Measurements from ENCODE around the gene CYGB.

Gene CYGB

GRCh38 chr17:76549539-76549938 lies 12.0 kb upstream of the CYGB start:
- no peak for TF ChIP-seq POLR2AphosphoS5 (IDR thresholded peaks at IDR 0.05; ENCODE audit: borderline replicate concordance, low read depth, low read length)
- TF ChIP-seq EZH2 (IDR thresholded peaks at IDR 0.05) = no peak
- no peak for TF ChIP-seq FOXP2 (optimal IDR thresholded peaks at IDR 0.05; ENCODE audit: control extremely low read depth, extremely low read length, insufficient read depth)
- no peak overlapping the region for H3K9ac ChIP-seq (ENCODE audit: insufficient read length)
- no peak overlapping the region for H3K4me3 ChIP-seq
- no peaks in the 10 kb centered on the region for H3K36me3 ChIP-seq (ENCODE audit: insufficient read depth, low read length)
- H3K9me3 ChIP-seq (ENCODE audit: low read depth, low read length) = no peaks in the 10 kb centered on the region
- no peak overlapping the region for H3K27ac ChIP-seq
- DNase-seq (ENCODE audit: low read depth, low spot score) = no peak

GRCh38 chr17:76549215-76549518 lies 11.7 kb upstream of the CYGB start:
- no peak overlapping the region for H3K9ac ChIP-seq (ENCODE audit: insufficient read length)
- DNase-seq (ENCODE audit: low read depth, low spot score) = no peak
- 0 out of 2 replicates have a peak overlapping the region, but pooled peaks have one; percentile 19 for H3K27ac ChIP-seq
- H3K36me3 ChIP-seq (ENCODE audit: insufficient read depth, low read length) = no peaks in the 10 kb centered on the region
- H3K9me3 ChIP-seq (ENCODE audit: low read depth, low read length) = no peaks in the 10 kb centered on the region
- H3K4me3 ChIP-seq = no peak overlapping the region
- TF ChIP-seq POLR2AphosphoS5 (IDR thresholded peaks at IDR 0.05; ENCODE audit: borderline replicate concordance, low read depth, low read length) (no peak), EZH2 (IDR thresholded peaks at IDR 0.05) (no peak), FOXP2 (optimal IDR thresholded peaks at IDR 0.05; ENCODE audit: control extremely low read depth, extremely low read length, insufficient read depth) (no peak)

DNA sequence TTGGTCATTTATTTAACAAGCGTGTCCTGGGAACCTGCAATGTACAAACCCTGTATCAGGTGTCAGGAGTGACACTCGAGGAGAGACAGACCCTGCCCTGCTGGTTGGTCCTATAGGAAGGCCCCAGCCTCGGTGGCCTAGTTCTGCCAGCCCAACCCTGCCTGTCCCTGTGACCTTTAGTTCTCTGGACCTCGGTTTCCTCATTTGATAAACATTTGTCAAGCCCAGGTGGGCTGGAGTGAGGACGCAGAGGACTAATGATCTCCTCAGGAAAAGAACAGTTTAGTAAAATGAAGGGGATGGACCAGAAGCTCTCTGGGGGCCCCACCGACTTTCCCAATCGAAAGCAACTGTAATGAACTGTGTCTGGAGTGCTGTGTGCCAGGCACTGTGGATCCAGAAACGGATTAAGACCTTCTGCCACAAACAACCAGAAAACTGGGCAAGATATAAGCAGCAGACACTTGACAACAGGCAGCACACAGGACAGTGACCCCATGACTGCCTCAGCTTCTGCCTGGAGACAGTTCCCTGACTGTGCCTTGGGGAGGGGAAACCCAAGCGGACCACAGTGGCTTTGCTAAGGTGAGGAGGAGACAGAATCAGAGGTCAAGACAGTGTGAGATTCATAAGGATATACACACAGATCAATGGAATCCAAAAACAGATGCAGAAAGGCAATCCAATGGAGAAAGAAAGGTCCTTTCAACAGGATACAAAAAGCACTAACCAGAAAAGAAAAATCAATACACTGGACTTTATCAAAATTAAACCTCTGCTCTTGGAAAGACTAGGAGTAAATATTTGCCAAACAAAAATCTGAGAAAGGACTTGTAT lies 11.1 kb upstream of the CYGB start:
- Histone ChIP-seq H3K4me3 (no peak overlapping the region), H3K36me3 (ENCODE audit: insufficient read depth, low read length) (no peaks in the 10 kb centered on the region), H3K9me3 (ENCODE audit: low read depth, low read length) (no peaks in the 10 kb centered on the region), H3K9ac (ENCODE audit: insufficient read length) (no peak overlapping the region), H3K27ac (0 out of 2 replicates have a peak overlapping the region, but pooled peaks have one; percentile 19)
- no peak for DNase-seq (ENCODE audit: low read depth, low spot score)
- TF ChIP-seq FOXP2 (optimal IDR thresholded peaks at IDR 0.05; ENCODE audit: control extremely low read depth, extremely low read length, insufficient read depth) (no peak), POLR2AphosphoS5 (IDR thresholded peaks at IDR 0.05; ENCODE audit: borderline replicate concordance, low read depth, low read length) (no peak), EZH2 (IDR thresholded peaks at IDR 0.05) (no peak)

DNA sequence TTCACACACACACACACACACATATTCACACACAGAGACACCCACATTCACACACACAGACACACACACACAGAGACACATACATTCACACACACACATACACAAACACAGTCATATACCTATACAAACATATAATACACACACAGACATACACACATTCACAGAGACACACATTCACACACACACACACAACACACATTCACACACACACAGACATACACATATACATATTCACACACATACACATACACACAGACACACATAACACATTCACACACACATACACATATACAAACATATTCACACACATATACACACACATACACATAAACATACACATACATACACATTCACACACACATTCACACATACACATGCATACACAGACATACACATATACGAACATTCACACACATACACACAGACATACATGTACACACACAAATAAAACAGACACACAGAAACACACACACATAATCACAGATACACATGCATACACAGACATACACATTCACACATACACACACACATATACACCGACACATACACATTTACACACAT lies 10.2 kb upstream of the CYGB start:
- TF ChIP-seq POLR2AphosphoS5 (IDR thresholded peaks at IDR 0.05; ENCODE audit: borderline replicate concordance, low read depth, low read length) (no peak), FOXP2 (optimal IDR thresholded peaks at IDR 0.05; ENCODE audit: control extremely low read depth, extremely low read length, insufficient read depth) (no peak), EZH2 (IDR thresholded peaks at IDR 0.05) (no peak)
- DNase-seq (ENCODE audit: low read depth, low spot score) = no peak
- no peaks in the 10 kb centered on the region for H3K36me3 ChIP-seq (ENCODE audit: insufficient read depth, low read length)
- H3K9me3 ChIP-seq (ENCODE audit: low read depth, low read length) = no peaks in the 10 kb centered on the region
- no peak overlapping the region for H3K4me3 ChIP-seq
- no peak overlapping the region for H3K9ac ChIP-seq (ENCODE audit: insufficient read length)
- H3K27ac ChIP-seq = no peak overlapping the region

DNA sequence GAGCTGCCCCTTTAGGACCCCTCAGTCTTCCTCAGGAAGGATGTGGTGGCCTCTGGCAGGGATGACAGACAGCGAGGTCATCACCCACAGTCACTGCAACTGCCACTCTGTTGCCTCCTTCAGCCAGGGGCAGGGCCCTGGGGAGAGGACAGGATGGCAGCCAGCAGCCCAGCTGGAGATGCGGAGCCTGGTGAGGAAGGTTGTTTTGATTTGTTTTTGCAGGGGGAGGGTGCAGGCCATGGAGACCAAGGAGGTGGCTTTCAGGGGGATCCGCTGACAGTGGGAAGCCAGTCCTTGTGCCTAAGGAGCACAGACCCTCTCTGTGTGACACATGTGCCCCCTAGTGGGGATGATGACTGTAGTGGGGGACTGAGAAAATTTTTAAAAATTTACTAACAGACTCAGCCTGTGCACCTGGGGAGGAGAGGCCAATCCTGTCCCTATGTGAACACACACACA lies 9.7 kb upstream of the CYGB start:
- Histone ChIP-seq H3K9me3 (ENCODE audit: low read depth, low read length) (no peaks in the 10 kb centered on the region), H3K4me3 (no peak overlapping the region), H3K36me3 (ENCODE audit: insufficient read depth, low read length) (no peaks in the 10 kb centered on the region), H3K27ac (no peak overlapping the region), H3K9ac (ENCODE audit: insufficient read length) (no peak overlapping the region)
- TF ChIP-seq FOXP2 (optimal IDR thresholded peaks at IDR 0.05; ENCODE audit: control extremely low read depth, extremely low read length, insufficient read depth) (no peak), POLR2AphosphoS5 (IDR thresholded peaks at IDR 0.05; ENCODE audit: borderline replicate concordance, low read depth, low read length) (no peak), EZH2 (IDR thresholded peaks at IDR 0.05) (no peak)
- DNase-seq (ENCODE audit: low read depth, low spot score) = peak; percentile 57

GRCh38 chr17:76546556-76547182 lies 9.2 kb upstream of the CYGB start:
- H3K4me3 ChIP-seq = peak overlapping the region; percentile 10; the same call in 1 of the 2 replicates

DNA sequence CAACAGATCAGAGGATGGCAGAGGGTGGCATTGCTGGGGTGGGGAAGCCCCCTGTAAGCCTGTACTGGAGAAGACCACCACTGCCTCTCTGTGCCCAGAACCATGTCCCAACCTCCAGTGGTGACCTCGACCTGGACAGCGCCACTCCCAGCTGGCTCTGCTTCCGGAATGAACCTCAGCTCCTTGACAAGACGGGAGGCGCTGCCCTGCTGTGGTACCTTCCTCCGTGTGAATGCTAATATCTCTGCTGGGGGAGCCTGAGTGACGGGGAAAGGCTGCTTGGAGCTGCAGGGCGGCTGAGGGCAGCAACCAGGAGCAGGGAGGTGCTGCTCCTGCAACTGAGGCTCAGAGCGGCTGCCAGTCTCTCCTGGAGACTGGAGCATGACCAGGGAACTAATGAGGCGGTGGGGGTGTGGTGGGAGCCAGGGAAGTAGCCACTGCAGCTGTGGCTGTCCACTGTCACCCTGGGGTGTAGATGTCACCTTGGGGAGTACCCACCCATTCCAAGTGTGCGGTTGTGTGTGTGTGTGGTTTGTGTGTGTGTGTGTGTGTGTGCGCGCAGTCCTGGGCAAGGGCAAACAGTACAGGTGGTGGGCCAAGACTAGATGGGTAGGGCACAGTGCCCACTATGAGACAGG lies 8.5 kb upstream of the CYGB start:
- TF ChIP-seq POLR2AphosphoS5 (IDR thresholded peaks at IDR 0.05; ENCODE audit: borderline replicate concordance, low read depth, low read length) = no peak
- TF ChIP-seq FOXP2 (optimal IDR thresholded peaks at IDR 0.05; ENCODE audit: control extremely low read depth, extremely low read length, insufficient read depth) = no peak
- no peak for TF ChIP-seq EZH2 (IDR thresholded peaks at IDR 0.05)
- no peak overlapping the region for H3K9ac ChIP-seq (ENCODE audit: insufficient read length)
- H3K9me3 ChIP-seq (ENCODE audit: low read depth, low read length) = no peaks in the 10 kb centered on the region
- DNase-seq (ENCODE audit: low read depth, low spot score) = no peak
- no peak overlapping the region for H3K4me3 ChIP-seq
- H3K36me3 ChIP-seq (ENCODE audit: insufficient read depth, low read length) = no peaks in the 10 kb centered on the region
- H3K27ac ChIP-seq = no peak overlapping the region

More at GRCh38 chr17:76546556-76547182, 9.2 kb upstream of the CYGB start:
- Histone ChIP-seq H3K27ac (no peak overlapping the region), H3K36me3 (ENCODE audit: insufficient read depth, low read length) (no peaks in the 10 kb centered on the region), H3K9ac (ENCODE audit: insufficient read length) (no peak overlapping the region), H3K9me3 (ENCODE audit: low read depth, low read length) (no peaks in the 10 kb centered on the region)
- no peak for TF ChIP-seq POLR2AphosphoS5 (IDR thresholded peaks at IDR 0.05; ENCODE audit: borderline replicate concordance, low read depth, low read length)
- no peak for TF ChIP-seq EZH2 (IDR thresholded peaks at IDR 0.05)
- no peak for TF ChIP-seq FOXP2 (optimal IDR thresholded peaks at IDR 0.05; ENCODE audit: control extremely low read depth, extremely low read length, insufficient read depth)
- DNase-seq (ENCODE audit: low read depth, low spot score) = no peak
